ENCODE data around the gene GIMAP5. TPM values are rescaled to one million over a fixed set of nuclear protein-coding genes. Genes with fewer than 3 reads are reported as not detected.

GIMAP5 gene
- polyA plus RNA-seq, 1 donor from 2014 or later = 16.3 TPM

Other genes with a start within 250 kb of the GIMAP5 start
- gene GIMAP7, start 222.5 kb upstream of the GIMAP5 start, polyA plus RNA-seq = 24.1 TPM
- gene GIMAP4, start 170.0 kb upstream of the GIMAP5 start, polyA plus RNA-seq = 16.2 TPM
- gene GIMAP6, start 105.0 kb upstream of the GIMAP5 start, polyA plus RNA-seq = 4.6 TPM
- gene GIMAP2, start 51.7 kb upstream of the GIMAP5 start, polyA plus RNA-seq = 11.9 TPM
- 3.0 TPM for gene GIMAP1, start 20.8 kb upstream of the GIMAP5 start, polyA plus RNA-seq
- gene TMEM176B, start 62.9 kb downstream of the GIMAP5 start, polyA plus RNA-seq = 2.4 TPM
- not detected for gene TMEM176A, start 63.4 kb downstream of the GIMAP5 start, polyA plus RNA-seq
- gene AOC1, start 115.1 kb downstream of the GIMAP5 start, polyA plus RNA-seq = 0.11 TPM
- gene KCNH2, start 240.9 kb downstream of the GIMAP5 start, polyA plus RNA-seq = 2.5 TPM

Measured in IgD-negative memory B cell (primary cell).